ENCODE data around the gene TSPAN13. TPM values are rescaled to one million over a fixed set of nuclear protein-coding genes. Genes with fewer than 3 reads are reported as not detected.

TSPAN13 gene
- total and polyA plus RNA-seq, 2 of the 4 experiments (the other 2 are of a cell fraction) = 3.0 to 5.0 TPM

- CTCF ChIA-PET = interaction anchor here (0.6 kb wide), 1 partner anchor 24 kb away, joined by 3 read pairs; no protein-coding TSS in a partner anchor
- no TSS peak for BruUV-seq (replicated peaks)
- dilution Hi-C loops (cut with HindIII; ENCODE audit: low sequenced_read_pairs, unreplicated experiment) = no loop called here
- TF ChIP-seq SMC3 (IDR thresholded peaks at IDR 0.05; ENCODE audit: low read depth, low read length) (no peak), CEBPB (IDR thresholded peaks at IDR 0.05; ENCODE audit: low read depth, low read length) (no peak), MAZ (IDR thresholded peaks at IDR 0.05; ENCODE audit: borderline replicate concordance, low read depth, low read length) (no peak), CHD1 (IDR thresholded peaks at IDR 0.05; ENCODE audit: low read depth, low read length) (no peak), MXI1 (IDR thresholded peaks at IDR 0.05; ENCODE audit: borderline replicate concordance, low read depth, low read length) (no peak), CTCF (conservative IDR thresholded peaks at IDR 0.05; ENCODE audit: low read depth, low read length) (no peak), NFE2L2 (IDR thresholded peaks at IDR 0.05; ENCODE audit: low read depth, low read length) (no peak), RAD21 (IDR thresholded peaks at IDR 0.05; ENCODE audit: low read length) (no peak), RFX5 (IDR thresholded peaks at IDR 0.05; ENCODE audit: low read depth, low read length) (no peak), BHLHE40 (IDR thresholded peaks at IDR 0.05; ENCODE audit: low read depth, low read length) (no peak), RCOR1 (IDR thresholded peaks at IDR 0.05; ENCODE audit: insufficient replicate concordance, low read length) (no peak), FOS (IDR thresholded peaks at IDR 0.05; ENCODE audit: low read depth, low read length) (no peak)
- H3K14ac ChIP-seq (replicated peaks; ENCODE audit: low read depth, low read length) = no peak overlapping the region
- H2BK20ac ChIP-seq (ENCODE audit: low read depth, low read length) = no peak overlapping the region
- H4K8ac ChIP-seq (ENCODE audit: low read depth in 2 of 2, low read length in 2 of 2) = no peak overlapping the region
- no peaks in the 10 kb centered on the region for H3K36me3 ChIP-seq (ENCODE audit: control insufficient read depth, insufficient read depth, low read length)
- H3K9me3 ChIP-seq (ENCODE audit: control insufficient read depth, insufficient read depth, low read length) = no peaks in the 10 kb centered on the region
- no peak overlapping the region for H3K9ac ChIP-seq (ENCODE audit: low read depth, low read length)
- no peak for ATAC-seq (ENCODE audit: low read depth)
- no peaks in the 10 kb centered on the region for H4K20me1 ChIP-seq (ENCODE audit: insufficient read depth, low read length)
- no CpG with 5 or more reads among the region's 2 CpGs for WGBS, 2 experiments (ENCODE audit: extremely low coverage in 2 of 2, insufficient read length in 1 of 2)
- no peak overlapping the region for H3K18ac ChIP-seq (ENCODE audit: low read depth, low read length)
- H2BK5ac ChIP-seq (ENCODE audit: low read depth, low read length, poor library complexity, severe bottlenecking) = no peak overlapping the region
- H3K27me3 ChIP-seq (ENCODE audit: control insufficient read depth, insufficient read depth, low read length) = no peaks in the 10 kb centered on the region
- no peak overlapping the region for H2AFZ ChIP-seq (replicated peaks; ENCODE audit: low read length, poor library complexity)
- H3K4ac ChIP-seq (ENCODE audit: low read depth, low read length) = no peak overlapping the region
- no peaks in the 10 kb centered on the region for H3K9me1 ChIP-seq (ENCODE audit: insufficient read depth, low read length)
- no peak overlapping the region for H2AK9ac ChIP-seq (replicated peaks; ENCODE audit: low read depth, low read length, poor library complexity)
- intact Hi-C loops (cut with micrococcal nuclease) = loop anchor here (5.0 kb wide), 1 partner anchor 1472 kb away; no protein-coding TSS in a partner anchor
- no peak overlapping the region for H4K91ac ChIP-seq (ENCODE audit: insufficient read depth, low read depth, low read length)
- H3K79me1 ChIP-seq (ENCODE audit: low read depth in 1 of 2, low read length in 2 of 2) = no peaks in the 10 kb centered on the region
- no peak overlapping the region for H2AK5ac ChIP-seq (ENCODE audit: low read depth, low read length)
- no peak overlapping the region for H3K4me2 ChIP-seq (ENCODE audit: low read depth, low read length)
- POLR2A ChIA-PET (ENCODE audit: unreplicated experiment) = no interaction called here
- no peak overlapping the region for H2BK15ac ChIP-seq (ENCODE audit: low read depth, low read length)
- H3K56ac ChIP-seq (ENCODE audit: extremely low read depth, insufficient read depth, low read length) = no peak overlapping the region
- H2BK120ac ChIP-seq (ENCODE audit: low read depth, low read length) = no peak overlapping the region
- in situ Hi-C loops (cut with MboI; ENCODE audit: low sequenced_read_pairs) = no loop called here
- H3K4me3 ChIP-seq (ENCODE audit: insufficient read depth, low read depth, low read length) = no peak overlapping the region
- H3K27ac ChIP-seq (ENCODE audit: insufficient read depth, low read length) = no peak overlapping the region
- no peak overlapping the region for H4K5ac ChIP-seq (ENCODE audit: low read depth, low read length)
- no peak for DNase-seq
- H3K23ac ChIP-seq (ENCODE audit: low read depth, low read length) = no peak overlapping the region
- no peaks in the 10 kb centered on the region for H3K4me1 ChIP-seq (ENCODE audit: control insufficient read depth, insufficient read depth, low read length)
These were observed 24.0 kb upstream of the TSPAN13 start for GRCh38 chr7:16729541-16729940.
